ENCODE measurements around the gene GSG1L2. TPM values are rescaled to one million over a fixed set of nuclear protein-coding genes. Genes with fewer than 3 reads are reported as not detected.

GSG1L2 gene
- total and polyA plus RNA-seq, 2 of the 13 experiments (the other 11 are each of a cell fraction or from before 2014, with no cell fraction given) = not detected

DNA sequence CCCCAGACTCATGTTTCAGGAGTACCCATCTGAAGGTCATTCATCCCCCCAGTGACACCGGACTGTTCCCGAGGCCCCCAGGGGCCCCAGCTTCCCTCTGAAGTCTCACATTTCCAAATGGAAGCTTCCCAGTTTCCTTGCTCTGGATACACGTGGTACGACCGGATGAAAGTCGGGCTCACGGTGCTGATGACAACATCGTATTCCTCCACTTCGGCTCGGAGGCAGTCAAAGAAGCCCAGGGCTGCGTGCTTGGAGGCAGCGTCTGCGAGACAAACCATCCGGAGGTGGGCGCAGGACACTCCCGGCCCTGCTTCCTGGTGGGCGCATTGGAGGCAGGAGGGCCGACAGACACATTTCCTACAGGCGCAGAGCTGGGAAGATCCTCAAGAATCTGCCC, 49.2 kb downstream of the GSG1L2 start:
- no peak overlapping the region for H2AFZ ChIP-seq (ENCODE audit: low read length)
- H3K4me1 ChIP-seq (ENCODE audit: insufficient read depth, low read length) = no peaks in the 10 kb centered on the region
- H3K79me2 ChIP-seq (ENCODE audit: insufficient read depth, low read length) = no peaks in the 10 kb centered on the region
- no peak for FAIRE-seq
- ChIA-PET CTCF (ENCODE audit: low intra/inter-chr PET ratio, low total read pairs) (no interaction called here), POLR2A (no interaction called here)
- H3K9me3 ChIP-seq (ENCODE audit: low read length) = no peaks in the 10 kb centered on the region
- no peak overlapping the region for H3K4me2 ChIP-seq (ENCODE audit: low read depth, low read length)
- H4K20me1 ChIP-seq (ENCODE audit: insufficient read depth, low read length) = no peaks in the 10 kb centered on the region
- no peak overlapping the region for H3K27ac ChIP-seq (ENCODE audit: extremely low read length, insufficient read depth, low read length)
- no peak overlapping the region for H3K9ac ChIP-seq (ENCODE audit: insufficient read depth, low read depth, low read length)
- 54% methylated on average over 10 of the region's 19 CpGs for WGBS (ENCODE audit: low lambda C conversion rate)
- TF ChIP-seq, protein P1, sequence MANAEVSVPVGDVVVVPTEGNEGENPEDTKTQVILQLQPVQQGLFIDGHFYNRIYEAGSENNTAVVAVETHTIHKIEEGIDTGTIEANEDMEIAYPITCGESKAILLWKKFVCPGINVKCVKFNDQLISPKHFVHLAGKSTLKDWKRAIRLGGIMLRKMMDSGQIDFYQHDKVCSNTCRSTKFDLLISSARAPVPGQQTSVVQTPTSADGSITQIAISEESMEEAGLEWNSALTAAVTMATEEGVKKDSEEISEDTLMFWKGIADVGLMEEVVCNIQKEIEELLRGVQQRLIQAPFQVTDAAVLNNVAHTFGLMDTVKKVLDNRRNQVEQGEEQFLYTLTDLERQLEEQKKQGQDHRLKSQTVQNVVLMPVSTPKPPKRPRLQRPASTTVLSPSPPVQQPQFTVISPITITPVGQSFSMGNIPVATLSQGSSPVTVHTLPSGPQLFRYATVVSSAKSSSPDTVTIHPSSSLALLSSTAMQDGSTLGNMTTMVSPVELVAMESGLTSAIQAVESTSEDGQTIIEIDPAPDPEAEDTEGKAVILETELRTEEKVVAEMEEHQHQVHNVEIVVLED (CRISPR knock-in tag; IDR thresholded peaks at IDR 0.05; ENCODE audit: borderline replicate concordance) = no peak
- no peak for TF ChIP-seq ZNF879 (CRISPR knock-in tag; IDR thresholded peaks at IDR 0.05)
- intact Hi-C loops (cut with micrococcal nuclease; ENCODE audit: unreplicated experiment) = no loop called here
- BruUV-seq (replicated peaks) = no TSS peak
- peaks cover 4 to 32% of the 10 kb centered on the region in 2 experiments; a peak in 2 of 5 replicates for H3K27me3 ChIP-seq (ENCODE audit: control insufficient read depth in 1 of 2, insufficient read depth in 2 of 2, low read length in 2 of 2)
- H3K4me3 ChIP-seq (replicated peaks in 1 of 3; ENCODE audit: insufficient read depth in 1 of 3, low read depth in 2 of 3, low read length in 3 of 3) = no peak overlapping the region
- H3K36me3 ChIP-seq (replicated peaks in 1 of 2; ENCODE audit: control insufficient read depth in 1 of 2, insufficient read depth in 2 of 2, low read length in 2 of 2) = no peaks in the 10 kb centered on the region
- in situ Hi-C loops (cut with HindIII; ENCODE audit: extremely low pct_ligation_motif_present, low pct_unique_long_range_greater_than_20kb) = no loop called here
- DNase-seq (ENCODE audit: low spot score) = no peak
- ATAC-seq = no peak

DNA sequence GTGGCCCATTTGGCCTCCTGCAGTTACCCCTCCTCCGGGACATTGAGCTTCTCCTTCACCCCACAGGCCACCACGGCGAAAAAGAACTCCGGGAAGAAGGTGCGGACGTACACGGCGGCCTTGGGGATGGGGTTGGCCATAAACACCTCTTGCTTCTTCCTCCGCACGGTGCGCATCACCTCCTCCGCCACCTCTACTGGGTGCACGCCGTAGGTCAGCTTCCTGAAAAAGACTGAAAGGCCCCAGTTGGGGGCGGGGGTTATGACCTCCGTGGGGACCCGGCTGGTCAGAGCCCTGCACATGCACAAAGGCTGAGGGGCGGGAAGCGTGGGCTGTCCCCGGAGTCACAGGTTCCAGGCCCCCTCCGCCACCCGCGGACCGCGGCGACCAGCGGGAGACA, 50.4 kb downstream of the GSG1L2 start:
- TF ChIP-seq ZNF629 (CRISPR knock-in tag; conservative IDR thresholded peaks at IDR 0.05) (no peak), GATA4 (IDR thresholded peaks at IDR 0.05; ENCODE audit: borderline replicate concordance, low read depth) (no peak), ZMYM3 (CRISPR knock-in tag; IDR thresholded peaks at IDR 0.05) (no peak), NFE2L2 (IDR thresholded peaks at IDR 0.05; ENCODE audit: low read length) (no peak), ZNF280D (CRISPR knock-in tag; IDR thresholded peaks at IDR 0.05) (no peak), KAT8 (CRISPR knock-in tag; IDR thresholded peaks at IDR 0.05) (no peak)
- TF ChIP-seq, protein P2, sequence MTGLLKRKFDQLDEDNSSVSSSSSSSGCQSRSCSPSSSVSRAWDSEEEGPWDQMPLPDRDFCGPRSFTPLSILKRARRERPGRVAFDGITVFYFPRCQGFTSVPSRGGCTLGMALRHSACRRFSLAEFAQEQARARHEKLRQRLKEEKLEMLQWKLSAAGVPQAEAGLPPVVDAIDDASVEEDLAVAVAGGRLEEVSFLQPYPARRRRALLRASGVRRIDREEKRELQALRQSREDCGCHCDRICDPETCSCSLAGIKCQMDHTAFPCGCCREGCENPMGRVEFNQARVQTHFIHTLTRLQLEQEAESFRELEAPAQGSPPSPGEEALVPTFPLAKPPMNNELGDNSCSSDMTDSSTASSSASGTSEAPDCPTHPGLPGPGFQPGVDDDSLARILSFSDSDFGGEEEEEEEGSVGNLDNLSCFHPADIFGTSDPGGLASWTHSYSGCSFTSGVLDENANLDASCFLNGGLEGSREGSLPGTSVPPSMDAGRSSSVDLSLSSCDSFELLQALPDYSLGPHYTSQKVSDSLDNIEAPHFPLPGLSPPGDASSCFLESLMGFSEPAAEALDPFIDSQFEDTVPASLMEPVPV (CRISPR knock-in tag; IDR thresholded peaks at IDR 0.05) = no peak
- no peak overlapping the region for H2AFZ ChIP-seq (ENCODE audit: low read length)
- intact Hi-C loops (cut with micrococcal nuclease; ENCODE audit: unreplicated experiment) = no loop called here
- H3K27me3 ChIP-seq (ENCODE audit: control insufficient read depth in 1 of 2, insufficient read depth in 2 of 2, low read length in 2 of 2) = peaks cover 4 to 26% of the 10 kb centered on the region in 2 experiments; a peak in 2 of 5 replicates
- H3K9me3 ChIP-seq (ENCODE audit: low read length) = no peaks in the 10 kb centered on the region
- 64% methylated on average over 25 of the region's 27 CpGs for WGBS (ENCODE audit: low lambda C conversion rate)
- ATAC-seq = no peak
- 0 out of 2 replicates have a peak, but pooled peaks cover 3% of the 10 kb centered on the region for H3K4me1 ChIP-seq (ENCODE audit: insufficient read depth, low read length)
- H3K36me3 ChIP-seq (replicated peaks in 1 of 2; ENCODE audit: control insufficient read depth in 1 of 2, insufficient read depth in 2 of 2, low read length in 2 of 2) = no peaks in the 10 kb centered on the region
- H3K9ac ChIP-seq (ENCODE audit: insufficient read depth, low read depth, low read length) = no peak overlapping the region
- CTCF ChIA-PET (ENCODE audit: low intra/inter-chr PET ratio, low total read pairs) = no interaction called here
- POLR2A ChIA-PET = no interaction called here
- DNase-seq (ENCODE audit: low spot score) = no peak
- H3K4me3 ChIP-seq (replicated peaks in 1 of 3; ENCODE audit: insufficient read depth in 1 of 3, low read depth in 2 of 3, low read length in 3 of 3) = no peak overlapping the region
- H3K4me2 ChIP-seq (ENCODE audit: low read depth, low read length) = no peak overlapping the region
- H3K27ac ChIP-seq (ENCODE audit: extremely low read length, insufficient read depth, low read length) = no peak overlapping the region
- in situ Hi-C loops (cut with HindIII; ENCODE audit: extremely low pct_ligation_motif_present, low pct_unique_long_range_greater_than_20kb) = no loop called here
- BruUV-seq (replicated peaks) = no TSS peak
- no peak for FAIRE-seq
- H4K20me1 ChIP-seq (ENCODE audit: insufficient read depth, low read length) = no peaks in the 10 kb centered on the region
- H3K79me2 ChIP-seq (ENCODE audit: insufficient read depth, low read length) = no peaks in the 10 kb centered on the region
